Breast epithelium (tissue), 4 donors: ENCODE data around the gene UTS2R. TPM values are rescaled to one million over a fixed set of nuclear protein-coding genes. Genes with fewer than 3 reads are reported as not detected.

Experiments
- DNase-seq, 2 donors: peaks; one replicate each; pipeline ENCODE4 v3.0.0-alpha.2; 2019; ENCODE audit warnings: low spot score in 2 of 2
- H3K27ac ChIP-seq, 2 donors: fragments of 200-600 bp; sonication (generic) in 1 of 2; one replicate each; pipeline ENCODE4 v1.5.1; 2016 to 2019; ENCODE audit warnings: mild to moderate bottlenecking in 1 of 2
- H3K27me3 ChIP-seq, 2 donors: fragments of 200-600 bp; sonication (generic) in 1 of 2; one replicate each; pipeline versions ENCODE4 v1.5.1 to v1.6.0; 2017 to 2019; ENCODE audit warnings: control low read depth in 1 of 2, mild to moderate bottlenecking in 1 of 2
- H3K36me3 ChIP-seq: fragments of 200-600 bp; one replicate; pipeline ENCODE4 v1.5.1; 2019
- H3K4me1 ChIP-seq, 2 donors: fragments of 200-600 bp; sonication (generic); one replicate each; pipeline ENCODE4 v1.5.1; 2016 to 2019; ENCODE audit warnings: control low read depth in 1 of 2
- H3K4me3 ChIP-seq, 3 donors: fragments of 200-600 bp; sonication (generic); 1 replicate in 2 of 3; 2 replicates in 1 of 3; pipeline ENCODE4 v1.5.1; 2016 to 2019; ENCODE audit warnings: mild to moderate bottlenecking in 3 of 3, moderate library complexity in 2 of 3
- H3K9me3 ChIP-seq, 2 donors: fragments of 200-600 bp; sonication (generic) in 1 of 2; one replicate each; pipeline ENCODE4 v1.5.1; 2016 to 2019; ENCODE audit warnings: control low read depth in 1 of 2
- CTCF ChIP-seq, 3 donors: fragments of 450-650 bp; IDR thresholded peaks; one replicate each; pipeline ENCODE4 v1.5.1; 2016 to 2017; ENCODE audit warnings: antibody characterized with exemption in 3 of 3, mild to moderate bottlenecking in 3 of 3, moderate library complexity in 3 of 3
- POLR2A ChIP-seq: fragments of 450-650 bp; IDR thresholded peaks from one replicate; pipeline ENCODE4 v1.6.1; 2016; ENCODE audit warnings: antibody characterized with exemption, mild to moderate bottlenecking, moderate library complexity
- POLR2AphosphoS5 ChIP-seq, 3 donors: sonication (generic); formaldehyde crosslinking; IDR thresholded peaks; one replicate each; pipeline ENCODE4 v1.6.1; 2017; ENCODE audit warnings: antibody characterized with exemption in 3 of 3
- intact Hi-C: fragments of 100-400 bp; cut with DNase I; formaldehyde crosslinking; loops from one replicate; pipeline ENCODE4 v1.15.1; 2023; ENCODE audit warnings: low total_unique reads
- total RNA-seq, 3 donors: library from RNA; depleted of rRNA; stranded (reverse); fragments of >200 nt; gene quantifications; one replicate each; pipeline ENCODE4 v1.1.0, GENCODE V29; 2016

The UTS2R gene
- total RNA-seq, 3 donors from 2014 or later = 0.33 TPM; not detected in 2

- no peak for DNase-seq
- H3K27me3 ChIP-seq = peaks cover 0 to 29% of the 10 kb centered on the region in 2 donors
- no peaks in the 10 kb centered on the region for H3K9me3 ChIP-seq
- intact Hi-C loops = no loop called here
- no peaks in the 10 kb centered on the region for H3K36me3 ChIP-seq
- TF ChIP-seq CTCF (IDR thresholded peaks at IDR 0.05) (no peak), POLR2AphosphoS5 (IDR thresholded peaks at IDR 0.05) (no peak), POLR2A (no peak)
- H3K4me1 ChIP-seq = peaks cover 0 to 16% of the 10 kb centered on the region in 2 donors
- H3K4me3 ChIP-seq = no peak overlapping the region
- no peak overlapping the region for H3K27ac ChIP-seq
Measured at GRCh38 chr17:82386881-82387704, 15.5 kb downstream of the UTS2R start.

GRCh38 chr17:82387705-82388106, 16.1 kb downstream of the UTS2R start:
- Histone ChIP-seq H3K27me3 (peaks cover 0 to 27% of the 10 kb centered on the region in 2 donors), H3K4me3 (no peak overlapping the region), H3K4me1 (peaks cover 0 to 16% of the 10 kb centered on the region in 2 donors), H3K27ac (no peak overlapping the region), H3K36me3 (no peaks in the 10 kb centered on the region), H3K9me3 (no peaks in the 10 kb centered on the region)
- no peak for DNase-seq
- TF ChIP-seq CTCF (IDR thresholded peaks at IDR 0.05) = no peak
- no peak for TF ChIP-seq POLR2A
- TF ChIP-seq POLR2AphosphoS5 (IDR thresholded peaks at IDR 0.05) = no peak
- intact Hi-C loops = no loop called here

- intact Hi-C loops = no loop called here
- peaks cover 0 to 16% of the 10 kb centered on the region in 2 donors for H3K4me1 ChIP-seq
- no peaks in the 10 kb centered on the region for H3K36me3 ChIP-seq
- TF ChIP-seq POLR2AphosphoS5 (IDR thresholded peaks at IDR 0.05) (no peak), POLR2A (no peak), CTCF (IDR thresholded peaks at IDR 0.05) (no peak)
- no peak overlapping the region for H3K27ac ChIP-seq
- peaks cover 0 to 22% of the 10 kb centered on the region in 2 donors for H3K27me3 ChIP-seq
- no peak overlapping the region for H3K4me3 ChIP-seq
- no peaks in the 10 kb centered on the region for H3K9me3 ChIP-seq
- DNase-seq = no peak
Measured at GRCh38 chr17:82388223-82388921, 16.8 kb downstream of the UTS2R start.

- TF ChIP-seq CTCF (IDR thresholded peaks at IDR 0.05) (no peak), POLR2AphosphoS5 (IDR thresholded peaks at IDR 0.05) (no peak), POLR2A (no peak)
- Histone ChIP-seq H3K4me3 (no peak overlapping the region), H3K36me3 (no peaks in the 10 kb centered on the region), H3K27ac (no peak overlapping the region), H3K9me3 (no peaks in the 10 kb centered on the region), H3K27me3 (peaks cover 0 to 22% of the 10 kb centered on the region in 2 donors), H3K4me1 (peaks cover 0 to 16% of the 10 kb centered on the region in 2 donors)
- no peak for DNase-seq
- intact Hi-C loops = no loop called here
Measured at GRCh38 chr17:82388922-82389283, 17.3 kb downstream of the UTS2R start.

- DNase-seq = no peak
- peaks cover 0 to 13% of the 10 kb centered on the region in 2 donors for H3K4me1 ChIP-seq
- H3K27me3 ChIP-seq = peaks cover 0 to 22% of the 10 kb centered on the region in 2 donors
- no peaks in the 10 kb centered on the region for H3K9me3 ChIP-seq
- no peaks in the 10 kb centered on the region for H3K36me3 ChIP-seq
- intact Hi-C loops = no loop called here
- no peak for TF ChIP-seq CTCF (IDR thresholded peaks at IDR 0.05)
- no peak for TF ChIP-seq POLR2A
- TF ChIP-seq POLR2AphosphoS5 (IDR thresholded peaks at IDR 0.05) = no peak
- H3K27ac ChIP-seq = no peak overlapping the region
- H3K4me3 ChIP-seq = no peak overlapping the region
Measured at GRCh38 chr17:82389379-82389778, 17.8 kb downstream of the UTS2R start.
